NCI-H2029 treated with DMSO at 0.1 percent for 48 hours (cell line): ENCODE results near the gene DDX24.
A peak's percentile ranks its signal among the peaks of the same experiment; 100 is the strongest.

Experiments used
- DNase-seq: peaks from one replicate; lab custom pipeline; 2025; lab: John Stamatoyannopoulos, UW

Gene DDX24

DNA sequence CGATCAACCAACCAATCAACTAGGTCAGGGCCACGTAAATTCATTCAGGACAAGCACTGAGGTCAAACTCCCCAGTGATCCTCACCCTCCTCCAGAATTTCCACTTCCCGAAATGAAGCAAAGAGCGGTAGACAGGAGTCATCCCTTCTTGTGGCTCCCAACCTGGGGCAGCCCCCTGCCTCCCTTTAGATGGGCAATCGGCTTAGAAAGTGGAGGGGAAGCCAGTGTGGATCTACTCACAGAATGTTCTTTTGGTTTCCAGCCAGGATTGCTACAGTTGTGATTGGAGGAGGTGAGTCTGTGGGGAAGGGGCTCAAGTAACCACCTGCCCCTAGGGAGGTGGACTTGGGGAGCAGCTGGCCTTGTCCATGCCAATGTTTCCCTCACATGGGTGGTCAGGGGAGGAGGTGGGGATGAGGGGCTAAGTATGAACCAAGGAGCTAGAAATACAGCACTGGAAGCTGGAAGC is 33.6 kb upstream of the DDX24 start:
- DNase-seq, result no peak

- no peak for DNase-seq
Observed at GRCh38 chr14:94113908-94114588, 33.0 kb upstream of the DDX24 start.

DNA sequence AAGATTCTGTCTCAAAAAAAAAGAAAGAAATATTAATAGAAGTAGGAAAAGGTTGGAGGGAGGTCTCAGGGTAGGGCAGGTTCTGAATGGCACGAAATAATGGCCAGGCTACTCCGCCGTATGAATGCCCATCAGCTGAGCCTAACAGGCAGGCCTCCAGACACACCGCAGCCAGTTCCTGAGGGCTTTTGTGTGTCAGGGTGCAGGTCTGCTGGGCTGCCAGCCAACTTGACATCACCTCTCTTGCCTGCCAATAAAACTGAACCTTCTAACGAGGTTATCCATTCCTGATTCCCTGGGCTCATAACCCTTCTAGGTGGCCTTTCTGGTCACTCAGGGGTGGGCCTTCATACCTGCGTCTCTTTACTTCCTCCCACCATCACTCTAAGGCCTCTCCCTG is 32.5 kb upstream of the DDX24 start:
- DNase-seq, result peak; percentile 9

- DNase-seq, result no peak
Observed at GRCh38 chr14:94113073-94113472, 32.1 kb upstream of the DDX24 start.

GRCh38 chr14:94112513-94113063 is 31.6 kb upstream of the DDX24 start:
- no peak for DNase-seq

DNA sequence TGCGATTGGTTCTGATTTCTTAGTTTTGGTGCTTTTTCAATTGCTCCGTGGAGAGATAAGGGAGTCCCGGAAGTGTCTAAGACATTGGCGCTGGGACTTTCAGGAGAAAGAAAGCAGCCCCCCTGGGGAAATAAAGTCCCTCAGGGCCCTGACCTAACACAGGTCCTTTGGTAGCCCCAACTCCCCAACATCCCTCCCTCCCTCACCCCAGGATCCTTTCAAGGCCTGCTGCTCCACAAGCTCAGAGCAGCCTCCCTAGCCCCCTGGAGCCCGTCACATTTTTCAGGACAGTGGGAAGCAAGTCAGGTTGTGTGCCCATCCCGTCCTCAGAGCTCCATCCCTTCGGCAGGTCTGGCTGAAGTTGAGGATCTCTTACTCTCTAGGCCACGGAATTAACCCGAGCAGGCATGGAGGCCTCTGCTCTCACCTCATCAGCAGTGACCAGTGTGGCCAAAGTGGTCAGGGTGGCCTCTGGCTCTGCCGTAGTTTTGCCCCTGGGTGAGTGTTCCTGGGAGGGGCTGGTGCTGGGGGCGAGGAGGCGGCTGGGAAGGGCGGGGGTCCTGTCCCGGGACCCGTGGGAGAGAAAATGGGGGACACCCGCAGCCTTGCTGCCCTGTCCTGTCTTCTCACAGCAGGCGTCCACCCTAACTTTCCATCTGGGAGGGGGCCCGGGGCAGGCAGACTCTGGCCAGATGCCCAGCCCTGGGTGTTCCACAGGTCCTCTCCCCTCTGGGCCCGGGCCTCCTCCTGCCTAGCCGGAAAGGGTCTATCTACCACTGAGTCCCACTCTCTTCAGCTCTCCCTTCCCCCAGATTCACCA is 30.5 kb upstream of the DDX24 start:
- DNase-seq, result no peak

DNA sequence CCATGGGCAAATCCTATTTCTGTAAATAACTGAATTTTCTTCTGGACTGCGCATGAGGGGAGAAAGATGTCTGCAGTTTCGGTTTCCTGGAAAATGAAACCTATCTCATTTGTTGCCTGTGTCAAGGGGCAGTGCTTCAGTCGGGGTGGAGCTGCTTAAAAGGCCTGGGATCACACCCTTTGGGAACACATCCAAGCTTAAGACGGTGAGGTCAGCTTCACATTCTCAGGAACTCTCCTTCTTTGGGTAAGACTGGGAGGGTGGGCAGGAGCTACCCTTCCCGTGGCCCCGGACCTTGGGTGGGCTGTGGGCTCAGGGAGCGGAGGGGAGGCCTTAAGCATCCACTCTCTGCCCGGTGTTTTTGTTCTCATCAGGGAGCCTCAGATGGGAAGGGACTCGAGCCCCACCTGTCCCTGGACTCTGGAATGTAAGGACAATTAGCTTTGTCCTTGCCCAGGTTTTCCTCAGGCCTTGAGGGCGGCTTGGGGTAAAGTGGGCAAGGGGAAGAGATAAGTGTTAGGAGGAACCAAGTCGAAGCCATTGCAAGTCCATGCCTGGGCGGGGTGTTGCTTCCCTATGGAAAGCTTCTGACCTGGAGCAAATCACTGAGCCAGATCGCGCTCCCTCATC is 29.7 kb upstream of the DDX24 start, which contains the start of gene IFI27:
TSS of gene IFI27 (plus strand) at position 185 of the 630 bp plus-strand sequence.
- DNase-seq, result peak; percentile 17

DNA sequence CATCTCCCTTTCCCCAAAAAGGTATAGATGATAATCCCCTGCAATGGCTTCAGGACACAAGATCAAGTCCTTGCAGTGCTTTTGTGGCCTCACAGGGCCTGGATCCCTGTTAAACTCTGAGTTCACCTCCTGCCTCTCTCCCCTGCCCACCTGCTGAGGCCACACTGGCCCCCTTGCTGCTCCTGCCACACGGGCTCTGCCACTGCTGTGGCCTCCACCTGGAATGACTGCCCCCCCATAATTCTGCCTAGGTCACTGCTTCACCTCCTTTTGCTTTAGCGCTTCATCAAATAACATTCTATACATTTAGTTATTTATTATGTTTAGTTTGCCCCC is 28.9 kb upstream of the DDX24 start:
- DNase-seq, result no peak

DNA sequence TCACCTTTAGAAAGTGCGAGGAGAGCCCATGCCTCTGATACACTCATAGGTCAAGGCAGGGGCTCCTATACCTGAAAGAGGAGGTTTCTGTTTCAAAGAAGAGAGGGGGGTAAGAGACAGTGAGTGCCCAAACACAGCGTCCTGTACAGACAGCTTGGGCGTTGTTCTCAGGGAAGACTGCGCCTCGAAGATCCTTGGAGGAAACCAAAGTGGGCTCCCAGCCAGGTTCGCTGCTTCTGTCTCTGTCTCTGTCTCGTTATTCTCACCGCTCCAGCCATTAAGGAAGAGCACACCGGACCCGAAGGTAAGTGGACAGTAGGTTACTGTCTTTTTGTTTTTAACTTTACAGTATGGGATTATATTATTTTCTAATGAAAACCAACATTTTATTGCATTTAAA is 23.7 kb upstream of the DDX24 start:
- DNase-seq, result no peak

DNA sequence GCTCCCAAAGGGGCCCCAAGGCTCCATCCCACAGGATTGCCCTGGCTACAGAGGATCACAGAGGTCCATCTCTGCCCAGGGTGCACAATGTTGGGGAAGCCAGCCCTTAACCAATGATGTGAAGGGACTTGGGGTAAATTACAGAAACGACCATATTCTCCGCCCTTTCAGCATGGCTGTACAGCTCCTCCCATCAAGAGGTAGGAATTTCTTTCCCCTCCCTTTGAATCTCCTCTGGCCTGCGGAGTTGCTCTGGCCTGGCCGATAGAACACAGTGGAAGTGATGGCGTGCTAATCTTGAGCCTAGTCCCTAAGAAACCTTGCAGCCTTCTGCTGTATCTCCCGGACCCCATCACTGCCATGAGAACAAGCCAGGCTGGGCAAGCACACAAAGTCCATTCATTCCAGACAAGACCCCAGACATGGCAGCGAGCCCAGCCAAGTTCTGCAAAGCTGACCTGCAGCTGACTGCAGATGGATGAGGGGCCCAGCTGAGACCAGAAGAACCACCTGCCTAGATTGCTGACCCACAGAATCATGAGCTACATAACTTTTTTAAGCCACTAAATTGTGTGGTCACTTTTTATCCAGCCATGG is 22.6 kb upstream of the DDX24 start:
- no peak for DNase-seq

DNA sequence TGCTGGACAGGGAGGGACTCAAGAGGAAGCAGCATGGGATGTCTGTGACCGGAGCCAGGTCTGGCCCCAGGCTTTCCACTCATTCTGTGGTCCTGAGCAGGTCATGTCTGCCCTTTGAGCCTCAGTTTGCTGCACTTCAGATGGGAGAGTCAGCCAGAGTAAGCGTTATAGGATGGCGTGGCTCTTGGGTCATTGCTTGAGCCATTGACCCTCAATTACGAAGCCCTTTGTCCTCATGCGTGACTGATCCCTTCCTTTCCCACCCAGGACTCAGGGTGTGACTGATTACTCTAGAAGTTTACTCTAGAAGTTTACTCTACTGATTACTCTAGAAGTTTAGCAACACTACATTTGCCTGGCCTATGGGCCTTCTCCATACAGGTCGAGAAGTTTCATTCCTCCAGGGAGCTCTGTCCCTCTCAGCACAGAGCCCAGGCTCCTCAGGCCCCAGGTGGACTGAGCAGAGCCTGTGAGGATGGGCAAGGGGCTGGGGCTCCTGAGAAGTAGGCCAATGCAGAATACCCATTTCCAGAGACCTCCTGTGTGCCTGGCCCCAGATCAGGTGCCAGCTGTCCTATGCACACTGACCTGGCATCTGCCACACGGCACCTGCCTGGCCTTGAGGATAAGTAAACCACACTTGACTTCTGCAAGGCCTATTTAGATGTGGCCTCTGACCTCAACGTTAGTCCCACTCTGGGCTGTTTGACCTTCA is 21.9 kb upstream of the DDX24 start:
- DNase-seq, result no peak

DNA sequence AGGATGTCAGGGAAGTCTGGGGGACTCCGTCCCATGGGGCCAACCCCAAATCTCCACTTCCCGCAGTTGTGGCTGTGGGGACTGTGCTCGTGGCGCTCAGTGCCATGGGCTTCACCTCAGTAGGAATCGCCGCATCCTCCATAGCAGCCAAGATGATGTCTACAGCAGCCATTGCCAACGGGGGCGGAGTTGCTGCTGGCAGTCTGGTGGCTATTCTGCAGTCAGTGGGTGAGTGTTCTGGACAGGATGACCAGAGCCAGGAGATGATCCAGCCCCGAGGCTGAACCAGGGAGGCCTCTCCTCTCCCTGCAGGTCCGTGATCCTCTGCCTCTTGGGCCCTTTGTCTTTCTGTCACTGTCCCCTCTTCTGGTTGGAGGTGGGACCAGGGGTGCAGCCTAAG is 20.7 kb upstream of the DDX24 start:
- no peak for DNase-seq

DNA sequence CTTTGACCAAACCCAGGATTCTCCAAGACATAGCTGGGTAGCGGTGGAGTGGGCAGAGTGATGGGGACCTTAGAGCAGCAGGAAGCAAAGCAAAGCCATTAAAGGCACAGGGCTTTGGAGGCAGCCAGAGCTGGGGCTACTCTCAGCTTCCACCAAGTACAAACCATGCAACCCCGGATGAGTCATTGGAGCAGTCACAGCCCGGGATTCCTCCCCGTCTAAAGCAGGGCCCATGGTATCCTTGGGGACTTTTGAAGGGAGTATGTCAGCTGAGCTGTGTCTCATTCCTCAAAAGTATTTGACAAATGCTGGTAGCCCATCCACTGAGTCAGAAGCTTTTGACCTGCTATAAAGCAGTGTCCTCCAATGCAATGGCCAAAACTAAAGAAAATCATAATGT is 19.8 kb upstream of the DDX24 start:
- no peak for DNase-seq

GRCh38 chr14:94099006-94099405 is 18.0 kb upstream of the DDX24 start:
- DNase-seq, result no peak

DNA sequence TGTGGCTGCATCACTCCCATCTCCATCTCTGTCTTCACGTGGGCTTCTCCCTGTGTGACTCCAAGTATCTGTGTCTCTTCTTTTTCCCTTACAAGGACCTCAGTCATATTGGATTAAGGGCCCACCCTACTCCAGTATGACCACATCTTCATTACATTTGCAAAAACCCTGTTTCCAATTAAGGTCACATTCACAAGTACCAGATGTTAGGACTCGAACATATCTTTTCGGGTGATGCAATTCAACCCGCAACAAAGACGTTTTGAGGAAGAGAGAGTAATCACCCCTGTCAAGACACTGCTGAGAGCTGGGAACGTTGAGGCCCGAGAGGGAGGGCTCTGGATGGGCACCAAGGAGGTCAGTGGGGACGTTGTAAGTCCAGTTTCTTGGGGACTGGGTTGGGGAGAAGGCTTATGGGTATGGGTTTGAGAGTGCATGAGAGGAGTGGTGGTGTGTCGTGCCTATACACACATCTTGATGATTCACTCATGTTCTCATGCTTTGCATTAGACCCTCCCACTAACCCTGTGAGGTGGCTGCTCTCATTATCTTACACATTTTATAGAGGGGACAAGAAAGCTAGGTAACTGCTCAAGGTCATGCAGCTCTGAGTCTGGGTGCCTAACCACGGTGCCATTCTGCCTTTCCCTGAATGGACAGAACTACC is 17.5 kb upstream of the DDX24 start:
- no peak for DNase-seq

- DNase-seq, result no peak
Observed at GRCh38 chr14:94097091-94097490, 16.1 kb upstream of the DDX24 start.

GRCh38 chr14:94093418-94093817 is 12.4 kb upstream of the DDX24 start:
- DNase-seq, result no peak

DNA sequence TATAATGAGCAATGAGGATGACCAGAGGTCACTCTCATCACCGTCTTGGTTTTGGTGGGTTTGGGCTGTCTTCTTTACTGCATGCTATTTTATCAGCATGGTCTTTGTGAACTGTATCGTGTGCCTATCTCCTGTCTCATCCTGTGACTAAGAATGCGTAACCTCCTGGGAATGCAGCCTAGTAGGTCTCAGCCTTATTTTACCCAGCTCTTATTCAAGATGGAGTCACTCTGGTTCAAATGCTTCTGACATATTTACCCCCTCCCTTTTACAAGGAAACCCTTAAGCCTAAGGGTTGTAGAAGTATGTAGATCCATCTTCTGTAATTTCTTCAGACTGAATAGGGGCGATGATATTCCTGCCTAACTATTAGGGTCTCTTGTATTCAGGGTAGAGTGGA is 8.5 kb upstream of the DDX24 start:
- DNase-seq, result no peak

- DNase-seq, result no peak
Observed at GRCh38 chr14:94088516-94088915, 7.5 kb upstream of the DDX24 start.

DNA sequence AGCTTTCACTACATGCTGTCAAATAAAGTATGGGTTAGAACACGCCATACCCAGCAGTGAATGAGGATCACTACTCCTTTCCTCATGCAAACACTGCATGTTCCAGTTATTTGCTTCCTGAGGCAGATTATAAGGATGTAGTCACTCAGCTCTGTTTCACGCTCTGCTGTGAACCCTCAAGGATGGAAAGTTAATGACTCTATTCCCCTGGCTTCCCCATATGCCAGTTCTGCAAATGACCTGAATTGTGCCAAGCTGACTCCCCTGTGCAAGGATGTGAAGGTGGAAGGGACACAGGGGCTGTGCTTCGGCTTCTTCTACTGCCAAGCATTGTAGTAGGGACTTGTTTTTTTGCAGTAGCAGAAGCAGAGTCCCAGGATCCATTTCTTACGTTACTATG is 6.9 kb upstream of the DDX24 start:
- DNase-seq, result no peak

DNA sequence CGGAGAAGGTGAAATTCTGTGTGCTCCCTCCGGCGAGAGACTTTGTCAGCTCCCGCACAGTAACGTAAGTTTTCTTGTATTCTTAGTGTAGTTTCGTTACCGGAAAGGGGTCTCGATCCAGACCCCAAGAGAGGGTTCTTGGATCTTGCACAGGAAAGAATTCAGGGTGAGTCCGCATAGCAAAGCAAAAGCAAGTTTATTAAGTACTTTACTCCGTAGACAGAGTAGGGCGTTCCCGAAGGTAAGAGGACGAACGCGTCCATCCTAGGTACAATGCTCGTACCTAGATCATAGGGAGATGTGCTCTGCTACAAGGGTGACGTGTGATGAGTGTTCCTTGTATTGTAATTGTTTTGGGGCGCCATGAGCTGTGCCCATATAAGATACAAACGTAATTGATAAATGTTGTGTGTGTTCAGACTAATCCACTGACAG is 401 bp upstream of the DDX24 start:
- no peak for DNase-seq
